Tibial artery (tissue), 4 donors: ENCODE data around the gene RNGTT.
"Not testable (repeated sequence)": the region's sequence is repeated elsewhere in the genome, so short reads cannot be mapped to it uniquely, and the experiment has no call there.

Experiments used
- DNase-seq, 2 donors: peaks; one replicate each; pipeline ENCODE4 v3.0.0-alpha.2; 2019
- H3K27ac ChIP-seq, 2 donors: fragments of 200-600 bp; sonication (generic) in 1 of 2; 1 replicate in 1 of 2; 2 replicates in 1 of 2; pipeline ENCODE4 v1.5.1; 2018 to 2019; ENCODE audit warnings: mild to moderate bottlenecking in 1 of 2
- H3K27me3 ChIP-seq, 2 donors: fragments of 200-600 bp; sonication (generic) in 1 of 2; one replicate each; pipeline versions ENCODE4 v1.5.1 to v1.6.0; 2016 to 2019
- H3K36me3 ChIP-seq, 3 donors: fragments of 200-600 bp; sonication (generic) in 2 of 3; one replicate each; pipeline ENCODE4 v1.5.1; 2016 to 2019; ENCODE audit warnings: mild to moderate bottlenecking in 2 of 3
- H3K4me1 ChIP-seq, 4 donors: fragments of 200-600 bp; sonication (generic) in 2 of 4; 1 replicate in 3 of 4; 2 replicates in 1 of 4; pipeline ENCODE4 v1.5.1; 2016 to 2019
- H3K4me3 ChIP-seq, 2 donors: fragments of 200-600 bp; sonication (generic) in 1 of 2; 1 replicate in 1 of 2; 2 replicates in 1 of 2; pipeline ENCODE4 v1.5.1; 2018 to 2019; ENCODE audit warnings: mild to moderate bottlenecking in 2 of 2
- H3K9me3 ChIP-seq, 3 donors: fragments of 200-600 bp; sonication (generic) in 1 of 3; one replicate each; pipeline ENCODE4 v1.5.1; 2016 to 2019
- CTCF ChIP-seq, 2 experiments: fragments of 200-600 bp in 1 of 2; fragments of 450-650 bp in 1 of 2; IDR thresholded peaks; one replicate each; pipeline ENCODE4 v1.5.1; 2017 to 2019; ENCODE audit warnings: antibody characterized with exemption in 2 of 2, mild to moderate bottlenecking in 1 of 2, moderate library complexity in 1 of 2
- intact Hi-C: fragments of 100-400 bp; cut with DNase I; formaldehyde crosslinking; loops from one replicate; pipeline ENCODE4 v1.15.0; 2023; ENCODE audit warnings: low total_unique reads

RNGTT gene

DNA sequence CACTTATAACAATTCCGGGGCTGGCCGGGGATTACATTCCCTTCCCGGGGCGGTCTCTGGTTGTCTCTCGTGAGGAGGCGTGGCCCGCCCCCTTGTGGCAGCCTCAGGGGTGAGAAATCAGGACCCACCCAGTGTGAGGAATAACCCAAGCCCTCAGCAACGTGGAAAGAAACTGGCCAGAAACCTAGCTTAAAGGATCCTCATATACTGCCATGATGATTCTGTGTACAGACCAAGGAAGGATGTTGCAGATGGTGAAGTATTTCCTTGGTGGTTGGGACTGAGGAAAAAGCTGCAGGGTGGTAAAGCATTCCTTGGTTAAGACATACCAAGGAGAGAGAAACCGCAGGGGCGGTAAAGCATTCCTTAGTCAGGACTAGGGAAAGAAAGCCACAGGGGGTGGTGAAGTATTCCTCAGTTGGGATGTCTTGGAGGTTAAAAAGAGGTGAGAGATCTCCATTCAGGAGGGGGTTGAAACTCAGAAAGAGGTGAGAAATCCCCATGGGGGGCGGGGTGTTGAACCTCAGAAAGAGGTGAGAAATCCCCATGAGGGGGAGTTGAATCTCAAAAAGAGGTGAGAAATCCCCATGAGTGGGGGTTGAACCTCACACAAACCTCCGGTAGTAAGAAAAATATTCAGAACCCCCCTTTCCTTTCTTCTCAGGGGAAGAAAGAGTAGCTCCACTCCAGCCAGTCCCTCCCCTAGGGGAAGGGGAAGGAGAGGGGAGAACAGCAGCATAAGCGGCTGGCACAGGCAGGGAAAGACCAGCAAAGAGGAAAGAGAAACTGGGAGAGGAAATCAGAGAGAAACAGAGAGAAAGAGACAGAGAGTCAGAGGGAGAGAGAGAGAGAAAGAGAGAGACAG, 238.1 kb downstream of the RNGTT start:
- intact Hi-C loops, result no loop called here
- DNase-seq, result peak in 1 of 2 donors; percentile 22
- H3K27me3 ChIP-seq, result no peaks in the 10 kb centered on the region

GRCh38 chr6:88722686-88723085, 240.7 kb downstream of the RNGTT start:
- Histone ChIP-seq H3K36me3 (no peaks in the 10 kb centered on the region), H3K9me3 (no peaks in the 10 kb centered on the region), H3K27me3 (no peaks in the 10 kb centered on the region), H3K4me3 (no peak overlapping the region), H3K4me1 (no peaks in the 10 kb centered on the region), H3K27ac (no peak overlapping the region)
- no peak for DNase-seq
- intact Hi-C loops, result no loop called here
- TF ChIP-seq CTCF (IDR thresholded peaks at IDR 0.05), result no peak

More for the DNA sequence above, 238.1 kb downstream of the RNGTT start:
- Histone ChIP-seq H3K27ac (no peak overlapping the region), H3K4me1 (peaks cover 0 to 2% (median 0%) of the 10 kb centered on the region in 4 donors), H3K4me3 (no peak overlapping the region), H3K36me3 (no peaks in the 10 kb centered on the region), H3K9me3 (no peaks in the 10 kb centered on the region)
- no peak for TF ChIP-seq CTCF (IDR thresholded peaks at IDR 0.05)

- peaks cover 0 to 13% (median 0%) of the 10 kb centered on the region in 4 donors for H3K4me1 ChIP-seq
- H3K4me3 ChIP-seq, H3K36me3 ChIP-seq, H3K27me3 ChIP-seq, intact Hi-C loops, DNase-seq, H3K27ac ChIP-seq, H3K9me3 ChIP-seq: not testable (repeated sequence)
Observed at GRCh38 chr6:88716399-88716798, 247.0 kb downstream of the RNGTT start.

- intact Hi-C loops, result no loop called here
- H3K27me3 ChIP-seq, result no peaks in the 10 kb centered on the region
- no peaks in the 10 kb centered on the region for H3K36me3 ChIP-seq
- no peak for DNase-seq
- no peak for TF ChIP-seq CTCF (IDR thresholded peaks at IDR 0.05)
- no peak overlapping the region for H3K4me3 ChIP-seq
- H3K9me3 ChIP-seq, result no peaks in the 10 kb centered on the region
- H3K27ac ChIP-seq, result no peak overlapping the region
- H3K4me1 ChIP-seq, result peaks cover 0 to 18% (median 0%) of the 10 kb centered on the region in 4 donors
Observed at GRCh38 chr6:88712243-88712936, 251.0 kb downstream of the RNGTT start.

DNA sequence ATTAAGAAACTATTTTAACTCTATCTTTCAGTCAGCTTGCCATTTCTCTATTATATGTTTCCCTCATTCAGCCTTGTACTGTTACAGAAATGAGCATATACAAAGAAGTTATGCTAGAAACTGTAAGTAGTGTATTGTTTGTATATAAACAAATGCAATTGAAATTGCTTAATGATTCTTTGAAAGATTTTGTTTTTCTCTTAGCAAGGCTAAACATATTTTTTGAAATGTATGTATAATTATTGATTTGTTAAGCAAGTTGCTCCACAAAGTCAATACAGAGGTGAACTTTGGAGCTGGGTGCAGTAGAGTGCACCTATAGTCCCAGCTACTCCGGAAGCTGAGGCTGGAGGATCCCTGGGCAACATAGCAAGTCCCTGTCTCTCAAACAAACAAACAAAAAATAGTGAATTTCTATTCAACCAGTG, 253.6 kb downstream of the RNGTT start:
- intact Hi-C loops, result no loop called here
- Histone ChIP-seq H3K27ac (no peak overlapping the region), H3K36me3 (no peaks in the 10 kb centered on the region), H3K4me3 (no peak overlapping the region), H3K27me3 (no peaks in the 10 kb centered on the region), H3K9me3 (no peaks in the 10 kb centered on the region), H3K4me1 (peaks cover 0 to 23% (median 0%) of the 10 kb centered on the region in 4 donors)
- TF ChIP-seq CTCF (IDR thresholded peaks at IDR 0.05), result no peak
- no peak for DNase-seq

- peaks cover 0 to 23% (median 0%) of the 10 kb centered on the region in 4 donors for H3K4me1 ChIP-seq
- H3K27me3 ChIP-seq, result no peaks in the 10 kb centered on the region
- intact Hi-C loops, result no loop called here
- TF ChIP-seq CTCF (IDR thresholded peaks at IDR 0.05), result no peak
- DNase-seq, result no peak
- no peaks in the 10 kb centered on the region for H3K36me3 ChIP-seq
- H3K27ac ChIP-seq, result no peak overlapping the region
- H3K9me3 ChIP-seq, result no peaks in the 10 kb centered on the region
- no peak overlapping the region for H3K4me3 ChIP-seq
Observed at GRCh38 chr6:88708197-88708744, 255.1 kb downstream of the RNGTT start.
